Esophagus squamous epithelium (tissue), 5 donors: ENCODE results near the gene LRRN3. TPM values are rescaled to one million over a fixed set of nuclear protein-coding genes. Genes with fewer than 3 reads are reported as not detected.

Experiments
- DNase-seq: peaks from one replicate; lab custom pipeline; 2025; lab: John Stamatoyannopoulos, UW
- H3K27ac ChIP-seq, 4 donors: fragments of 200-600 bp; sonication (generic); one replicate each; pipeline ENCODE4 v1.5.1; 2016 to 2019; ENCODE audit warnings: mild to moderate bottlenecking in 1 of 4
- H3K27me3 ChIP-seq, 4 donors: fragments of 200-600 bp; sonication (generic); 1 replicate in 3 of 4; 2 replicates in 1 of 4; pipeline versions ENCODE4 v1.5.1 to v1.6.0; 2017 to 2021; ENCODE audit warnings: antibody characterized with exemption in 1 of 4
- H3K36me3 ChIP-seq, 3 donors: fragments of 200-600 bp; sonication (generic); one replicate each; pipeline ENCODE4 v1.5.1; 2016 to 2019
- H3K4me1 ChIP-seq, 3 donors: fragments of 200-600 bp; sonication (generic); one replicate each; pipeline ENCODE4 v1.5.1; 2017 to 2019
- H3K4me3 ChIP-seq, 4 donors: fragments of 200-600 bp; sonication (generic); 1 replicate in 3 of 4; 2 replicates in 1 of 4; pipeline ENCODE4 v1.5.1; 2016 to 2019; ENCODE audit warnings: mild to moderate bottlenecking in 2 of 4, moderate library complexity in 1 of 4
- H3K9me3 ChIP-seq, 3 donors: fragments of 200-600 bp; sonication (generic); one replicate each; pipeline ENCODE4 v1.5.1; 2016 to 2019
- CTCF ChIP-seq, 6 experiments: fragments of 450-650 bp in 4 of 6; fragments of 200-600 bp in 2 of 6; sonication (generic) in 2 of 6; IDR thresholded peaks; one replicate each; pipeline ENCODE4 v1.5.1; 2016 to 2019; ENCODE audit warnings: antibody characterized with exemption in 6 of 6, mild to moderate bottlenecking in 4 of 6, moderate library complexity in 4 of 6
- POLR2A ChIP-seq, 4 donors: fragments of 450-650 bp; IDR thresholded peaks; one replicate each; pipeline ENCODE4 v1.6.1; 2017; ENCODE audit warnings: antibody characterized with exemption in 4 of 4, mild to moderate bottlenecking in 4 of 4, moderate library complexity in 3 of 4
- WGBS, 2 donors: methylation state at CpG; one replicate each; pipeline ENCODE4 v1.1.5; 2018; 5-methylcytosine and 5-hydroxymethylcytosine counted together
- intact Hi-C: fragments of 100-400 bp; cut with DNase I; formaldehyde crosslinking; loops from one replicate; pipeline ENCODE4 v1.15.0; 2022
- total RNA-seq, 4 donors: library from RNA; depleted of rRNA; stranded (reverse); fragments of >200 nt; gene quantifications; one replicate each; pipeline ENCODE4 v1.1.0, GENCODE V29; 2016
- donor health status: DM: yes; HTN: yes; CAD: no.

Gene LRRN3
- total RNA-seq, 4 donors from 2014 or later: 0.23 to 1.7 TPM; not detected in 2

GRCh38 chr7:111088328-111088727, 2.6 kb upstream of the LRRN3 start:
- H3K27ac ChIP-seq: no peak overlapping the region
- 91 to 92% methylated on average over 1 of the region's 1 CpG for WGBS, 2 donors
- TF ChIP-seq POLR2A (IDR thresholded peaks at IDR 0.05) (no peak), CTCF (IDR thresholded peaks at IDR 0.05) (no peak)
- no peaks in the 10 kb centered on the region for H3K27me3 ChIP-seq
- intact Hi-C loops: no loop called here
- no peak for DNase-seq
- H3K4me3 ChIP-seq: no peak overlapping the region
- no peaks in the 10 kb centered on the region for H3K36me3 ChIP-seq
- no peaks in the 10 kb centered on the region for H3K9me3 ChIP-seq
- H3K4me1 ChIP-seq: peaks cover 0 to 18% (median 0%) of the 10 kb centered on the region in 3 donors

GRCh38 chr7:111089822-111090426, 1.0 kb upstream of the LRRN3 start:
- H3K27me3 ChIP-seq: no peaks in the 10 kb centered on the region
- H3K27ac ChIP-seq: no peak overlapping the region
- intact Hi-C loops: loop anchor here (5.0 kb wide), 1 partner anchor 397 kb away; no protein-coding TSS in a partner anchor
- peak in 5 of 6 experiments; percentile 53 to 76 (median 59) for TF ChIP-seq CTCF (IDR thresholded peaks at IDR 0.05)
- no peak for TF ChIP-seq POLR2A (IDR thresholded peaks at IDR 0.05)
- WGBS, 2 donors: 21 to 29% methylated on average over 1 of the region's 1 CpG
- H3K4me3 ChIP-seq: no peak overlapping the region
- H3K4me1 ChIP-seq: peaks cover 0 to 11% (median 0%) of the 10 kb centered on the region in 3 donors
- no peaks in the 10 kb centered on the region for H3K9me3 ChIP-seq
- H3K36me3 ChIP-seq: no peaks in the 10 kb centered on the region
- no peak for DNase-seq

GRCh38 chr7:111091593-111092358, 849 bp downstream of the LRRN3 start:
- no peaks in the 10 kb centered on the region for H3K36me3 ChIP-seq
- H3K27me3 ChIP-seq: no peaks in the 10 kb centered on the region
- peak overlapping the region in 3 of 4 donors; percentile 23 to 47 (median 29) for H3K4me3 ChIP-seq
- no peak overlapping the region for H3K27ac ChIP-seq
- no peak for TF ChIP-seq POLR2A (IDR thresholded peaks at IDR 0.05)
- TF ChIP-seq CTCF (IDR thresholded peaks at IDR 0.05): no peak
- 51 to 76% methylated on average over 3 of the region's 3 CpGs for WGBS, 2 donors
- H3K9me3 ChIP-seq: no peaks in the 10 kb centered on the region
- intact Hi-C loops: loop anchor here (5.0 kb wide), 1 partner anchor 396 kb away; no protein-coding TSS in a partner anchor
- DNase-seq: no peak
- peaks cover 0 to 11% (median 0%) of the 10 kb centered on the region in 3 donors for H3K4me1 ChIP-seq

- intact Hi-C loops: loop anchor here (5.0 kb wide), 1 partner anchor 395 kb away; no protein-coding TSS in a partner anchor
- H3K27ac ChIP-seq: no peak overlapping the region
- H3K4me3 ChIP-seq: peak overlapping the region in 2 of 4 donors; percentile 0 to 47
- DNase-seq: no peak
- peaks cover 0 to 11% (median 0%) of the 10 kb centered on the region in 3 donors for H3K4me1 ChIP-seq
- H3K27me3 ChIP-seq: no peaks in the 10 kb centered on the region
- no peaks in the 10 kb centered on the region for H3K36me3 ChIP-seq
- no peaks in the 10 kb centered on the region for H3K9me3 ChIP-seq
- TF ChIP-seq CTCF (IDR thresholded peaks at IDR 0.05) (no peak), POLR2A (IDR thresholded peaks at IDR 0.05) (no peak)
- WGBS, 2 donors: 52 to 53% methylated on average over 2 of the region's 2 CpGs
Measured at GRCh38 chr7:111092406-111093236, 1.7 kb downstream of the LRRN3 start.
